Fibroblast of lung (primary cell): Measurements from ENCODE around the gene KPNA6. TPM values are rescaled to one million over a fixed set of nuclear protein-coding genes. Genes with fewer than 3 reads are reported as not detected.

Experiments
- DNase-seq, 2 donors: peaks; one replicate each; pipeline versions ENCODE4 v3.0.0 to v3.0.0-alpha.2; 2010; ENCODE audit warnings: low read depth in 2 of 2
- H2AFZ ChIP-seq: 2 replicates; pipeline ENCODE4 v1.5.1; 2012; ENCODE audit warnings: low read length, control low read depth, inconsistent platforms
- H3K27ac ChIP-seq: 2 replicates; pipeline ENCODE4 v1.5.1; 2011; ENCODE audit warnings: low read length, control low read depth; ENCODE audit not compliant: insufficient read depth
- H3K27me3 ChIP-seq: 2 replicates; pipeline ENCODE4 v1.5.1; 2011; ENCODE audit warnings: mild to moderate bottlenecking, low read length; ENCODE audit not compliant: control insufficient read depth, insufficient read depth
- H3K36me3 ChIP-seq: 2 replicates; pipeline ENCODE4 v1.5.1; 2011; ENCODE audit warnings: low read length; ENCODE audit not compliant: control insufficient read depth, insufficient read depth
- H3K4me1 ChIP-seq: 2 replicates; pipeline ENCODE4 v1.5.1; 2011; ENCODE audit warnings: low read length; ENCODE audit not compliant: control insufficient read depth, insufficient read depth; ENCODE audit errors: extremely low read depth
- H3K4me2 ChIP-seq: 2 replicates; pipeline ENCODE4 v1.5.1; 2011; ENCODE audit warnings: low read length, control low read depth; ENCODE audit not compliant: insufficient read depth; ENCODE audit errors: extremely low read depth
- H3K4me3 ChIP-seq, 4 experiments: fragments of 200-600 bp in 1 of 4; sonication (generic) in 1 of 4; replicated peaks in 1 of 4; 2 replicates each; pipeline ENCODE4 v1.5.1; 2011 to 2016; ENCODE audit warnings: low read length in 4 of 4, low read depth in 3 of 4, mild to moderate bottlenecking in 3 of 4, control low read depth in 2 of 4, inconsistent platforms in 1 of 4, mixed read lengths in 1 of 4; ENCODE audit not compliant: insufficient read depth in 1 of 4; ENCODE audit errors: control extremely low read depth in 1 of 4
- H3K79me2 ChIP-seq: 2 replicates; pipeline ENCODE4 v1.5.1; 2012; ENCODE audit warnings: mild to moderate bottlenecking, low read length, inconsistent platforms; ENCODE audit not compliant: control insufficient read depth, insufficient read depth
- H3K9ac ChIP-seq: 2 replicates; pipeline ENCODE4 v1.5.1; 2011; ENCODE audit warnings: mild to moderate bottlenecking, low read length, control low read depth; ENCODE audit not compliant: insufficient read depth
- H3K9me3 ChIP-seq: 2 replicates; pipeline ENCODE4 v1.5.1; 2012; ENCODE audit warnings: low read depth, low read length; ENCODE audit not compliant: control insufficient read depth, insufficient read depth
- H4K20me1 ChIP-seq: 2 replicates; pipeline ENCODE4 v1.5.1; 2011; ENCODE audit warnings: low read length; ENCODE audit not compliant: control insufficient read depth, insufficient read depth; ENCODE audit errors: extremely low read depth
- EZH2 ChIP-seq: IDR thresholded peaks from 2 replicates; pipeline ENCODE4 v1.5.1; 2012; ENCODE audit warnings: low read length, control low read depth, mild to moderate bottlenecking; ENCODE audit errors: missing control alignments
- polyA plus RNA-seq, 2 donors: library from polyadenylated mRNA; depleted of rRNA in 1 of 2; stranded (reverse) in 1 of 2; unstranded in 1 of 2; fragments of >200 nt; gene quantifications; 2 replicates each; pipeline ENCODE4 v1.2.1, GENCODE V29; 2011 to 2012; ENCODE audit warnings: missing spikeins in 1 of 2
- total RNA-seq: library from RNA; depleted of rRNA; stranded (reverse); fragments of >200 nt; gene quantifications from 2 replicates; pipeline ENCODE4 v1.2.1, GENCODE V29; 2014
- TF ChIP-seq, protein P1 (sequence below), 2 donors: IDR thresholded peaks in 1 of 2; conservative IDR thresholded peaks in 1 of 2; 1 replicate in 1 of 2; 2 replicates in 1 of 2; pipeline ENCODE4 v1.5.1; 2011 to 2012; ENCODE audit warnings: low read length in 2 of 2, control low read depth in 1 of 2, inconsistent platforms in 1 of 2, low read depth in 1 of 2, mild to moderate bottlenecking in 1 of 2

KPNA6 gene
- total and polyA plus RNA-seq, 2 donors (not counting 1 experiment from before 2014, with no cell fraction given) = 40.1 to 48.5 TPM

DNA sequence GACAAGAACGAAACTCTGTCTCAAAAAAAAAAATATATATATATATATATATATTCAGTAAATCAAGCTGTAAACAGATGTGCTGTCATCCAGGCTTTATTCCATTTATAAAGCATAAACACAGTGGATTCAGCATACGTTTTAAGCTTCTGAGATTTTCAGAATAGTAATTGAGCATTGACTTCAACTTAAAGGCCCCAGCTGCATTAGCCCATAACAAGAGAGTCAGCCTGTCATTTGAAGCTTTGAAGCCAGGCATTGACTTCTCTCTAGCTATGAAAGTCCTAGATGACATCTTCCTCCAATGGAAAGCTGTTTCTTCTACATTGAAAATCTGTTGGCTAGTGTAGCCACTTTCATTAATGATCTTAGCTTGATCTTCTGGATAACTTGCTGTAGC is 6.6 kb downstream of the KPNA6 start:
- H3K4me3 ChIP-seq = no peak overlapping the region
- H3K9ac ChIP-seq = no peak overlapping the region
- no peak overlapping the region for H3K27ac ChIP-seq
- H3K4me2 ChIP-seq = no peak overlapping the region
- peaks cover 7% of the 10 kb centered on the region for H3K4me1 ChIP-seq
- H3K27me3 ChIP-seq = no peaks in the 10 kb centered on the region
- H3K36me3 ChIP-seq = peaks cover 2% of the 10 kb centered on the region
- no peak for DNase-seq
- peaks cover 87% of the 10 kb centered on the region for H3K79me2 ChIP-seq
- H2AFZ ChIP-seq = no peak overlapping the region
- no peaks in the 10 kb centered on the region for H3K9me3 ChIP-seq
- no peak for TF ChIP-seq EZH2
- TF ChIP-seq, protein P1, sequence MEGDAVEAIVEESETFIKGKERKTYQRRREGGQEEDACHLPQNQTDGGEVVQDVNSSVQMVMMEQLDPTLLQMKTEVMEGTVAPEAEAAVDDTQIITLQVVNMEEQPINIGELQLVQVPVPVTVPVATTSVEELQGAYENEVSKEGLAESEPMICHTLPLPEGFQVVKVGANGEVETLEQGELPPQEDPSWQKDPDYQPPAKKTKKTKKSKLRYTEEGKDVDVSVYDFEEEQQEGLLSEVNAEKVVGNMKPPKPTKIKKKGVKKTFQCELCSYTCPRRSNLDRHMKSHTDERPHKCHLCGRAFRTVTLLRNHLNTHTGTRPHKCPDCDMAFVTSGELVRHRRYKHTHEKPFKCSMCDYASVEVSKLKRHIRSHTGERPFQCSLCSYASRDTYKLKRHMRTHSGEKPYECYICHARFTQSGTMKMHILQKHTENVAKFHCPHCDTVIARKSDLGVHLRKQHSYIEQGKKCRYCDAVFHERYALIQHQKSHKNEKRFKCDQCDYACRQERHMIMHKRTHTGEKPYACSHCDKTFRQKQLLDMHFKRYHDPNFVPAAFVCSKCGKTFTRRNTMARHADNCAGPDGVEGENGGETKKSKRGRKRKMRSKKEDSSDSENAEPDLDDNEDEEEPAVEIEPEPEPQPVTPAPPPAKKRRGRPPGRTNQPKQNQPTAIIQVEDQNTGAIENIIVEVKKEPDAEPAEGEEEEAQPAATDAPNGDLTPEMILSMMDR (conservative IDR thresholded peaks at IDR 0.05 in 1 of 2, IDR thresholded peaks at IDR 0.05 in 1 of 2; ENCODE audit: low read depth in 1 of 2, low read length in 2 of 2) = no peak
- no peaks in the 10 kb centered on the region for H4K20me1 ChIP-seq

DNA sequence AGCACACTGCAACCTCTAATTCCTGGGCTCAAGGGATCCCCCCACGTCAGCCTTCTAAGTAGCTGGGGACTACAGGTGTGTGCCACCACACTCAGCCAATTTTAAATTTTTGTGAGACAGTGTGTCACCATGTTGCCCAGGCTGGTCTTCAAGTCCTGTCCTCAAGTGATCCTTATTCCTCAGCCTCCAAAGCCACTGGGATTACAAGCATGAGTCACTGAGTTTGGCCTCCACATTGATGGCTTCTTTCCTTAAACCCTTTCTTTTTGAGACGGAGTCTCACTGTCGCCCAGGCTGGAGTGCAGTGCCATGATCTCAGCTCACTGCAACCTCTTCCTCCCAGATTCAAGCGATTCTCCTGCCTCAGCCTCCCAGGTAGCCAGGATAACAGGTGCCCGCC is 7.6 kb downstream of the KPNA6 start:
- no peak overlapping the region for H3K4me3 ChIP-seq
- no peak overlapping the region for H3K9ac ChIP-seq
- no peaks in the 10 kb centered on the region for H3K27me3 ChIP-seq
- H2AFZ ChIP-seq = no peak overlapping the region
- TF ChIP-seq, protein P1 (conservative IDR thresholded peaks at IDR 0.05 in 1 of 2, IDR thresholded peaks at IDR 0.05 in 1 of 2; ENCODE audit: low read depth in 1 of 2, low read length in 2 of 2) = no peak
- TF ChIP-seq EZH2 = no peak
- no peaks in the 10 kb centered on the region for H4K20me1 ChIP-seq
- H3K9me3 ChIP-seq = no peaks in the 10 kb centered on the region
- H3K79me2 ChIP-seq = peaks cover 85% of the 10 kb centered on the region
- H3K4me1 ChIP-seq = peaks cover 7% of the 10 kb centered on the region
- no peak for DNase-seq
- no peak overlapping the region for H3K27ac ChIP-seq
- no peak overlapping the region for H3K4me2 ChIP-seq
- H3K36me3 ChIP-seq = peaks cover 2% of the 10 kb centered on the region

DNA sequence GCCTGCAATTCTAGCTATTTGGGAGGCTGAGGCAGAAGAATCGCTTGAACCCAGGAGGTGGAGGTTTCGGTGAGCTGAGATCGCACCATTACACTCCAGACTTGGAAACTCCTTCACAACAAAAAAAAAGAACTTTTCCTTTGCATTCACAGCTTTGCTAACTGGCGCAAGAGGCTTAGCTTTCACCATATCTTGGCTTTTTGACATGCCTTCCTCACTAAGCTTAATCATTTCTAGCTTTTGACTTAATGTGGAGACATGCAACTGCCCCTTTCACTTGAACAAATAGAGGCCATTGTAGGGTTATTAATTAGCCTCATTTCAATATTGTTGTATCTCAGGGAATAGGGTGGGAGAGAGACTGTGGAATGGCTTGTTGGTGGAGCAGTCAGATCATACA is 8.7 kb downstream of the KPNA6 start:
- H3K79me2 ChIP-seq = peaks cover 85% of the 10 kb centered on the region
- H3K4me1 ChIP-seq = peaks cover 12% of the 10 kb centered on the region
- peaks cover 2% of the 10 kb centered on the region for H3K36me3 ChIP-seq
- H3K4me3 ChIP-seq = peak overlapping the region in 1 of 4 experiments; percentile 10
- H3K27me3 ChIP-seq = no peaks in the 10 kb centered on the region
- H3K9ac ChIP-seq = no peak overlapping the region
- H4K20me1 ChIP-seq = no peaks in the 10 kb centered on the region
- no peak overlapping the region for H2AFZ ChIP-seq
- peak overlapping the region; percentile 38 for H3K27ac ChIP-seq
- TF ChIP-seq, protein P1 (conservative IDR thresholded peaks at IDR 0.05 in 1 of 2, IDR thresholded peaks at IDR 0.05 in 1 of 2; ENCODE audit: low read depth in 1 of 2, low read length in 2 of 2) = no peak
- TF ChIP-seq EZH2 = no peak
- peak in 1 of 2 donors; percentile 13 for DNase-seq
- H3K9me3 ChIP-seq = no peaks in the 10 kb centered on the region
- H3K4me2 ChIP-seq = peak overlapping the region; percentile 48
